VCaP (cell line): Measurements from ENCODE around the gene PAPPA2.

Experiments used
- H3K27ac ChIP-seq: fragments of 450-650 bp; 2 replicates; pipeline ENCODE4 v1.5.1; 2017
- CTCF ChIP-seq: fragments of 450-650 bp; conservative IDR thresholded peaks from 2 replicates; pipeline ENCODE4 v1.5.1; 2017; ENCODE audit warnings: mild to moderate bottlenecking, moderate library complexity

Gene PAPPA2

DNA sequence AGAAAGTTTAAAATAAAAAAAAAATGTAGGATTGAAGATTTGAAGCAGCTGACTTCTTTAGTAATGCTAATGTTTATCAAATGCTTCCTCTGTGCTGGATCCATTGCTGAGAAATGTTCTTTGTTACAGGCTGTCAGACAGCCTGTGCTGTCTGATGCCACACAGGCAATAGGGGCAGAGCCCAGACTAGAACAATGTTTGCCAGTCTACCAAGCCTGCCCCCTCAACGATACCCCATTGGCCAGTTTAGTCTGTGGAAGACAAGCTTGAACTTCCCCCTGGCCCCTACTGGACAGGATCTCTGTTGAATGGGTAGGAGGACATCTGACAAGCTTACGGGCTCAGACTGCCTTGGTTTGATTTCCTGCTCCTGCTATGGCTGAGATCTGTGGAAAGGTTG, 79.4 kb downstream of the PAPPA2 start:
- no peak for TF ChIP-seq CTCF
- H3K27ac ChIP-seq: no peak overlapping the region

DNA sequence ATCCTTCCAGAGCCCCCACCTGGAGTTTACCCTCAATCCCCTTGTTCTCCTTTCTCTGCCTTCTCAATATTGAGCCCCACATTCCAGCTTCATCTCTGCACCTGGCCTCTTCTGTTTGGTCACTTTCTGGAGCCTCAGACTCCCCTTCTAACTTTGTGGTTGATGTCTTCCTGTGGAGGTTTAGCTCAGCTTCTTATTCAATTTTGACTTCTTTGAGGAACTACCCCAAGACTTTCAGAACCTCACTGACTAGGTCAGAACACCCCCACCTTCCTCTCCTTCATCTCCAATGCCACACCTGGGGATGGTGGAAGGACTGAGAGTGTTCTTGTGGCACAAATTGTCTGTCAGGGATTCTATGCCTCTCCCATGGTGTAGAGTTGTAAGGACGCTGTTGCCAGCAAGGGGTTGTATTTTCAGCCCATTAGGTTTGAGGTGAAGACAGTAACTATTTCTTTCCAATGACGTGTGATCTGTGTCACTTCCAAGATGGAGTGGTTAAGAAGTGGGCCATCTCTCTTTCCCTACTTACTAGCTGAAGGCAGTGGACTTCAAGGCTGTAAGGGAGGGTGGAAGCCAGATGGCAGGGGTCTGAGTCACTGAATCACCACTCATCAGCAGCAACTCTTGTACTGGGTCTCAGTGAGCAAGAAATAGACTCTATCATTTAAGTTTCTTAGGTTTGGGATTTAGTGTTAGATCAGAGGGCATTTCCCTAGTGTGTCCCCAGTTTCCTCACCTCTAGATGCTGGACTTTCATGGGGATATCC, 80.6 kb downstream of the PAPPA2 start:
- TF ChIP-seq CTCF: no peak
- no peak overlapping the region for H3K27ac ChIP-seq

DNA sequence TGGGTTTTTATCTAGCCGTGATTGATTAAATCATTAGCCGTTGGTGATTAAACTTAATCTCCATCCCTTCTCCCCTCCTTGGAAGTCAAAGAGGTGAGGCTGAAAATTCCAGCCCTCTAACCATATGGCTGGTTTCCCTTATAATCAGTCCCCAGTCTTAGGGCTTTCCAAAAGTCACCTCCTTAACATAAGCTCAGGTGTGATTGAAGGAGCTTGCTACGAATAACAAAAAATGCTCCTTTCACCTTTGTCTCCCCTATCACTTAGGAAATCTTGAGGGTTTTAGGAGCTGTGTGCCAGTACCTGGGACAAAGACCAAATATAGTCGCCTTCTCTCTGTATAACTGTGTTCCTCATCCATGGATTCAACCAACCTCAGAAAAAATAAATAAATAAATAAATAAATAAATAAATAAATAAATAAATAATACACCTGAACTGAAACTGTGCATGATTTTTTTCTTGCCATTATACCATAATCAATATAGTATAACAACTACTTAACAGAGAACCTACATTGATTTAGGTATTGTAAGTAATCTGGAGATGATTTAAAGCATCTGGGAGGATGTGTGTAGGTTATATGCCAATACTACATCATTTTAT, 82.2 kb downstream of the PAPPA2 start:
- no peak overlapping the region for H3K27ac ChIP-seq
- TF ChIP-seq CTCF: no peak

DNA sequence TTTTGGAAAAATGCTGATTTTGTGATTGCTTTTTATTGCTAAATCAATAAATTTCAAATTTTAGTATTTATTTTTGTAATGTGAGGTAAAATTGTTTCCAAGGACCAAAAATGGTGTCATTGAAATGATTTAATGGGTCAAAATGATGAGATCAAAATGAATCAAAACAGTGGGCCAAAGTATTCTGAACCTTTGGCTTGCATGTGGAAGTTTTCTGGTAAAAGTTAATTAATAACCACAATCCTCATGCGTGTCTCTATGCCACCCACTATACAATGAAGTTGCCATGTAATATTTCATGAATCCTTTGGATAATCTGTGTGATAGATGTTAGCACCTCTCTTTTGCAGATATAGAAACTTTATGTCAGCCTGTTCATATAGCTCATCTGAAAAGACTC, 83.8 kb downstream of the PAPPA2 start:
- TF ChIP-seq CTCF: no peak
- H3K27ac ChIP-seq: no peak overlapping the region

GRCh38 chr1:176551146-176551545, 88.2 kb downstream of the PAPPA2 start:
- no peak for TF ChIP-seq CTCF
- no peak overlapping the region for H3K27ac ChIP-seq

- no peak for TF ChIP-seq CTCF
These were observed 89.4 kb downstream of the PAPPA2 start for GRCh38 chr1:176552217-176552991.

GRCh38 chr1:176552999-176553398, 90.0 kb downstream of the PAPPA2 start:
- TF ChIP-seq CTCF: no peak
- no peak overlapping the region for H3K27ac ChIP-seq

More at GRCh38 chr1:176552217-176552991, 89.4 kb downstream of the PAPPA2 start:
- H3K27ac ChIP-seq: no peak overlapping the region
